ENCODE results near the gene DOCK1.

The DOCK1 gene

GRCh38 chr10:126939706-126940105, 34.5 kb downstream of the DOCK1 start:
- intact Hi-C loops (cut with DNase I) = no loop called here
- peak in 41 of 42 donors; percentile 46 to 93 (median 83) for DNase-seq

DNA sequence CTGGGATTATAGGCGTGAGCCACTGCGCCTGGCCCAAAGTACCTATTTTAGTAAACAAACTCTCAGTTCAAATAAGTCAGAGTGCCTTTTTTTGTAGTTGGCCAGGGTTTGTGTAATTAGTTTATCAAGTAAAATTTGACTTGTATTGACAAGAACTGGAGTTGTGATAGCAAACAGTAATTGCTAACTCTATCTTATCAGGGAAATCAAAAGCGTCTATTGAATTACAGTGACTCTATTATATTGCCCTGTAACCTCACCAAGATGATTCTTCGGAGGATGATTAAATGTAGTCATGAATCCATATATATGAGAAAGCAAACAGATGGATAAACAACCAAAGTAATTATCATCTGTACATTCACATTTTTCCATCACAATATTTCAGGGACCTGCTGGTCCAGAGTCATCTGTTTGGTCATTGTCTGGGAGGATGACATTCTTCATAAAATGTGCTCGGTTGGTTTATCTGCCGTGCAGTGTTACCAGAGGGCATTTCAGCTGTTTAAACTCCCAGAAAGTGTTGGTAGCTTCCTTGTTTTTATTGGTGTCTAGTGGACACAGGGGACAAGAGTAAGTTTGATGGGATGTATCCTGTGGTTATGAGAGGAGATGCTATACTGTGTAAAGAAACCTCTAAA, 35.6 kb downstream of the DOCK1 start:
- intact Hi-C loops (cut with DNase I) = no loop called here
- DNase-seq = no peak

DNA sequence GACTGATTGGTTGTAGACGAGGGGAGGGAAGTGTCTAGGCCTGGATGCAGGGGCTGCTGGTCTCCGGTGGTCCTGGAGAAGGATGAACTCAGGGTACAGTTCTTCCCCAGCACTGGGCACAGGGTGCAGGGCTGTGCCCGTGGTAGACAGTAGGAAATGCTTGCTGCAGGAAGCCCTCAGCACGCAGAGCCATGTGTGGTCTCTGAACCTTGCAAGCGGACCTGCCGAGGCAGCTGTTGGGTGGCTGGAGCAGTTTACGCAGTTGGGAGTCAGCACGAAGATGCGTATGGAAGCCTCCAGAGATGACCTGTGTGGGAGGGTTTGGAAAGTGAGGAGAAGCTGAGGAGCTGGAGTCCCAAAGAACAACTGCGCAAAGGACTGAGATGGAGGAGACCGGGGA, 39.0 kb downstream of the DOCK1 start:
- DNase-seq = peak in 3 of 42 donors; percentile 20 to 26 (median 24)

GRCh38 chr10:126945351-126946030, 40.3 kb downstream of the DOCK1 start:
- intact Hi-C loops (cut with DNase I) = no loop called here
- DNase-seq = peak in 4 of 42 donors; percentile 1 to 35 (median 9)

More for the DNA sequence above, 39.0 kb downstream of the DOCK1 start:
- intact Hi-C loops (cut with DNase I) = no loop called here

DNA sequence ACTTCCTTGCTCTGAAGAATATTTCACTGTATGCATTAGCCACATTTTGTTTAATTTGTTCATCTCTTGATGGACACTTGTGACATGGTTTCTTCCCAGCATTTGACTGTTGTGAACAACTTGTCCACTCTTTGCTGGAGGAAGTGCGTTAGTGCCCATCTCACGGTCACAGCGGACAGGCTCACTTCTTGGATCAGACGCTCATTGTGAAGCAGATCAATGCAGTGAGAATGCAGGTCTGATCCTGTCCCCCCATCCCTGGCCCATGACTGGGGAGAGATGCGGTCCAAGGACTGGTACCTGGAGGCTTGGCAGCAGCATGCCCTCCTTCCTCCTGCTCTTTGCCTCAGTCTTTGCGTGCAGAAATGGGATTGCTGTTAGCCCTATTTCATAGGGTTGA, 41.5 kb downstream of the DOCK1 start:
- peak in 1 of 42 donors; percentile 18 for DNase-seq
- intact Hi-C loops (cut with DNase I) = no loop called here

DNA sequence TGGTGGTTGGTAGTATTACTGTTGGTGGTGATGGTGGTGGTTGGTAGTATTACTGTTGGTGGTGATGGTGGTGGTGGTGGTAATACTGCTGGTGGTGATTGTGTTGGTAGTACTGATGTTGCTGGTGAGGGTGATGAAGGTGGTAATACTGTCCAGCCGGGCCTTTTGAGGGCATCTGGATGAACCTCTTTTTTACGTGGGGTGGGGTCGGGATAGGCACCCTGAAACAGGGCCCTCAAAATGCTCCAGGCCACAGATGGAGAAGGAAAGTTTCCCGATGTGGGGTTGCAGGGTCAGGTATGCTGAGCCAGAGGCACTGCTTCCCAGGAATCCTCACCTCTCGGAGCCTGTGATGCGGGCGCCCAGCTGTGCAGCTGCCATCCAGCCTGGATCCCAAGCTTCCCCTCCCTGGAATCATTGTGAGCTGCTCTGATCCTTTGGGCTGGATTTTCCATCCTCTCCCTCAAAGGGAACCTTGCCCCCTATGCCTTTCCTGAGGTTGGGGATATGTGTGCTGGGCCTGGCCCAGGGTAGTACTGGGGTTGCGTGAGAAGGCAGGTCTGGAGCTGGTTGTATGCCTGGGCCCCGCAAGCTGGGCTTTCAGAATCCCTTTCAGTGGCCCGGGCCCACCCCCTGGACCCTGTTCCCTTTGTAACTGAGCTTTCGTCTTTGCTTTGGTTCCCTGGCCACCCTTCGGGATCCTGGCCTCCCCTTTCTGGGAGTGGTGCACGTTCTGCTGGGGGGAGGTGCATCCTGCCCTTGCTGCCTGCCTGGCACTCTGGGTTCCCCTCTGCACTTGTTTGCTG, 43.3 kb downstream of the DOCK1 start:
- peak in 5 of 42 donors; percentile 0 to 36 (median 12) for DNase-seq
- intact Hi-C loops (cut with DNase I) = no loop called here

GRCh38 chr10:126949161-126949503, 43.9 kb downstream of the DOCK1 start:
- peak in 4 of 42 donors; percentile 6 to 40 (median 17) for DNase-seq
- intact Hi-C loops (cut with DNase I) = no loop called here

GRCh38 chr10:126950401-126951105, 45.3 kb downstream of the DOCK1 start:
- peak; percentile 54 to 94 (median 84) for DNase-seq
- intact Hi-C loops (cut with DNase I) = no loop called here

DNA sequence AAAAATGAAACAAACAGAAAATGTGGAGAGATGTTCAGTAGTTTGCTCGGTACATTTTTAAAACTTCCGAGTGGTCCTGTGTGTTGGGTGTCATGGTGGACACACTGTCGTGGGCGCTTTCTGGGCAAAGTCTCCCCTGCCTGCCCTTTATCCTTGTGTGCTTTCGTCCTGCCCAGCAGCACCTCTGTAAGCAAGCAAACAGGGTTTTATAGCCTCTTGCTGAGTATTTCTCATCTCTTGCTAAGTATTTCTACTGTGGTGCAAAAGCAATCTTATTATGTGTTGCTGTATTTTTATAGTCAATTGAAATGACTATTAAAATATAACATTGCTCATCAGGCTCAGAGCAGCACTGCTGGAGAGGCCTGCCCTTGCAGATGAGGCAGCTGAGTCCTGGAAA, 48.7 kb downstream of the DOCK1 start:
- intact Hi-C loops (cut with DNase I) = no loop called here
- DNase-seq = peak in 2 of 42 donors; percentile 1 to 23

- DNase-seq = peak in 5 of 42 donors; percentile 2 to 56 (median 38)
- intact Hi-C loops (cut with DNase I) = no loop called here
Measured at GRCh38 chr10:126955396-126955795, 50.2 kb downstream of the DOCK1 start.

- DNase-seq = peak in 41 of 42 donors; percentile 42 to 85 (median 66)
- intact Hi-C loops (cut with DNase I) = no loop called here
Measured at GRCh38 chr10:126955934-126956711, 50.9 kb downstream of the DOCK1 start.

- intact Hi-C loops (cut with DNase I) = no loop called here
- DNase-seq = peak in 1 of 42 donors; percentile 33
Measured at GRCh38 chr10:126956712-126957108, 51.5 kb downstream of the DOCK1 start.

DNA sequence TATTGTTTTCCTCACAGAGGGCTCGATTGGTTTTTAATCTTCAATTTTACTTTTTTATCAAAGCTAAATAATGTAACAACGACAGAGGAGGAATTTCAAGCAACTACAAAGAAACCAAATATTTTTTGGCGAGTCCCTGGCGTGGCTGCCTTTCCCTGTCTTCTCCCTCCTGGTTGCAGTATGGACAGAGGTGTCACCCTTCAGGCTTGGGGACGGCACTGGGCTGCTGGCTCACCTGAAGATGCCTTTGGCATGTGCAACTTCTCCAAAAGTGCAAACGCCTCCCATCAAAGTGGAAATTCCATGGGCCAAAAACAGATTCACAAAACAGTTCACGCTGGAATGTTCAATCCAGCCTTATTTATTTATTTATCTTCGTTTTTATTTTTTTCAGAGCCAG, 51.9 kb downstream of the DOCK1 start:
- DNase-seq = no peak
- intact Hi-C loops (cut with DNase I) = no loop called here

GRCh38 chr10:126959431-126959830, 54.2 kb downstream of the DOCK1 start:
- DNase-seq = no peak
- intact Hi-C loops (cut with DNase I) = no loop called here

DNA sequence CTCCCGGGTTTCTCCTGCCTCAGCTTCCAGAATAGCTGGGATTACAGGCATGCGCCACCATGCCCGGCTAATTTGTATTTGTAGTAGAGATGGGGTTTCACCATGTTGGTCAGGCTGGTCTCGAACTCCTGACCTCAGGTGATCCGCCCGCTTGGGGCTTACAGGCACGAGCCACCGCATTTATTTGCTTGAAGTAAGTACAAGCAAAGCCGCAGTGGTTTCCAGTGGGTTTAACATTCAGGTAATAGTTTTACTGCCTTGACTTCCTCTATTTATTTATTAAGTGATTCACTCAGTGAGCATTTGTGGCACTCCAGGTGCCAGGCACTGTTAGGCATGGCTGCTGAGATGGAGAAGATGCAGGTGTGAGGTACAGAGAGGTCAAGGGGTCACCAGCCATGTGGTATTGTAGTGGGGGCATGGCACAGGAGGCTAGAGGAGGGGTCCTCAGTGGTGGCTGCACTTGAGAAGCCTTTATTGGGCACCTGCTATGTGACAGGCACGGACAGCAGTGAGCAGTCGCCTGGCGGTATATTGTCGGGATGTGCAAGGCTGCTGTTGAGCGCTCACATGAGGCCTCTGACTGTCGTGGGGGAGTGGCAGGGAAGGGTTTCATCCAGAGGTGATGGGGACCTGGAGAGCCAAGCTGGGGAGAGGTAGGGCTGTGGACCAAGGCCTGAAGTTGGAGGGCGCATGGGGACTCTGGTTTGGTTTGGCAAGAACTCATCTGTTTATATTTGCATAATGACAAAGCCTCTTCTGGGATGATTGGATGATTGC, 54.9 kb downstream of the DOCK1 start:
- intact Hi-C loops (cut with DNase I) = loop anchor here (5.0 kb wide), 1 partner anchor 53 kb away; the partner anchor contains the start of gene DOCK1
- no peak for DNase-seq

- intact Hi-C loops (cut with DNase I) = loop anchor here (5.0 kb wide), 1 partner anchor 56 kb away; the partner anchor contains the start of gene DOCK1
Measured at GRCh38 chr10:126963354-126963753, 58.1 kb downstream of the DOCK1 start.

DNA sequence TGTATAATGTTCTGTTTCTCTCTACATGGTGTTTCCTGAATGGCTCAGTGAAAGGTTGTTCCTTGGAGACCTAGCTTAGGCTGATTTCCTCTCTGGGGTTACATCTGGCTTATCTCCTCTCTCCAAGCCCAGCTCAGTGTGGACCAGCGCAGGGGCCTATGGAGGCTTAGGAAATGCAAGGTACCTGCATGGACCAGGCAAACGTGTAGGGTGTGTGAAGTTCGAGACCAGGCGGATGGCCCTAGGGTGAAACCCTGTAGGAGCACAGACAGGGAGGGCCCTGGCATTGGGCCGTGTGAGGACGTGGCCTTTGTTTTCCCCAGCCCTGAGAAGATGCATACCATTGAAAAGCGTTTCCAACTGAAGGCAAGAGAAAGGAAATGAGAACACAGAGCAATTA, 59.0 kb downstream of the DOCK1 start:
- intact Hi-C loops (cut with DNase I) = loop anchor here (5.0 kb wide), 1 partner anchor 57 kb away; the partner anchor contains the start of gene DOCK1
- DNase-seq = peak in 1 of 42 donors; percentile 64

More at GRCh38 chr10:126963354-126963753, 58.1 kb downstream of the DOCK1 start:
- no peak for DNase-seq

DNA sequence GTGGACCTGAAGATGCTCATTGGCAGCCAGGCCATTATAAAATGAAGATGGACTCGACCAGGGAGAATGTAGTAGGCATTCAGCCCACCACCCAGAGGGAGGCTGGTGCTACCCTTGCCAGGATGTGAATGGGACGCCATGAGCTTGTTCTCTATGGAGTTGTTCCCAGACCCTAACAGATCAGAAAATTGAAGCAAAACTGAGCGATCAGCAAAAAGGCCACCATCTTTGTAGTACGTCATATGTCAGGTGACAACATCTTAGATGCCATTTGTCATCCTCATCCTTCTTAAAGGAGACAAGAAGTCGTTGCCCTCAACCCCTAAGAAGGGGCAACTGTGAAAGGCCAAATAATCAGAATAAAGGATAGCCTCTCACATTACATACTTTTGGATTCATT, 61.7 kb downstream of the DOCK1 start:
- intact Hi-C loops (cut with DNase I) = no loop called here

More for the DNA sequence above, 61.7 kb downstream of the DOCK1 start:
- DNase-seq = no peak

Data from head of caudate nucleus (tissue), 42 donors.